Adipose tissue (tissue), 3 donors: ENCODE results near the gene FAM131C. TPM values are rescaled to one million over a fixed set of nuclear protein-coding genes. Genes with fewer than 3 reads are reported as not detected.
"Not testable (repeated sequence)": the region's sequence is repeated elsewhere in the genome, so short reads cannot be mapped to it uniquely, and the experiment has no call there.

Experiments used
- H3K27ac ChIP-seq: one replicate; pipeline ENCODE4 v1.5.1; 2013; ENCODE audit warnings: low read depth, low read length
- WGBS, 3 donors: extraction: QIAGEN DNeasy Blood & Tissue Kit; methylation state at CpG; one replicate each; pipeline ENCODE4 v1.1.7; 2013; 5-methylcytosine and 5-hydroxymethylcytosine counted together
- polyA plus RNA-seq, 3 donors: library from polyadenylated mRNA; stranded (reverse); fragments of 200-250 nt; gene quantifications; one replicate each; pipeline ENCODE4 v1.2.3, GENCODE V29; 2013
- donor health status: healthy with polysubstance abuse.
- donor health status: Bipolar disorder and iron deficiency.
- donor health status: healthy.

Gene FAM131C
- polyA plus RNA-seq, 3 donors: 0.04 to 1.6 TPM; not detected in 1

- no peak overlapping the region for H3K27ac ChIP-seq
Observed at GRCh38 chr1:16026723-16027484, 46.5 kb downstream of the FAM131C start.

GRCh38 chr1:16026302-16026701 is 47.1 kb downstream of the FAM131C start:
- 42 to 50% (median 43%) methylated on average over 8 to 9 of the region's 10 CpGs for WGBS, 3 donors
- not testable (repeated sequence) for H3K27ac ChIP-seq

More at GRCh38 chr1:16026723-16027484, 46.5 kb downstream of the FAM131C start:
- WGBS, 3 donors: 7 to 13% (median 11%) methylated on average over 27 to 33 of the region's 33 CpGs

GRCh38 chr1:16023050-16023653 is 50.3 kb downstream of the FAM131C start:
- H3K27ac ChIP-seq: no peak overlapping the region
- WGBS, 3 donors: 78 to 87% (median 85%) methylated on average over 6 to 7 of the region's 7 CpGs

GRCh38 chr1:16022393-16022792 is 51.1 kb downstream of the FAM131C start:
- H3K27ac ChIP-seq: no peak overlapping the region
- 83 to 84% (median 83%) methylated on average over 9 to 11 of the region's 11 CpGs for WGBS, 3 donors

- 30 to 68% (median 61%) methylated on average over 6 of the region's 6 CpGs for WGBS, 3 donors
- no peak within 1 kb of the TSS for H3K27ac ChIP-seq
Observed at GRCh38 chr1:16021681-16022080, 51.8 kb downstream of the FAM131C start, which contains the start of gene CLCNKA. TSS of gene CLCNKA (plus strand) at chr1:16022036. CDS start at chr1:16022620, 584 bp downstream.

GRCh38 chr1:16020878-16021277 is 52.6 kb downstream of the FAM131C start:
- H3K27ac ChIP-seq: not testable (repeated sequence)
- 82 to 87% (median 83%) methylated on average over 9 of the region's 9 CpGs for WGBS, 3 donors

- H3K27ac ChIP-seq: no peak overlapping the region
- 81 to 89% (median 84%) methylated on average over 6 of the region's 6 CpGs for WGBS, 3 donors
Observed at GRCh38 chr1:16020325-16020724, 53.1 kb downstream of the FAM131C start.

- H3K27ac ChIP-seq: no peak overlapping the region
- WGBS, 3 donors: 62 to 85% (median 82%) methylated on average over 5 to 9 of the region's 9 CpGs
Observed at GRCh38 chr1:16019644-16020277, 53.7 kb downstream of the FAM131C start.

- no peak overlapping the region for H3K27ac ChIP-seq
- 67 to 83% (median 70%) methylated on average over 23 of the region's 23 CpGs for WGBS, 3 donors
Observed at GRCh38 chr1:16018749-16019643, 54.5 kb downstream of the FAM131C start.

- WGBS, 3 donors: 47 to 68% (median 51%) methylated on average over 4 of the region's 4 CpGs
- no peak overlapping the region for H3K27ac ChIP-seq
Observed at GRCh38 chr1:16018308-16018707, 55.1 kb downstream of the FAM131C start.

- WGBS, 3 donors: 27 to 54% (median 41%) methylated on average over 36 to 37 of the region's 37 CpGs
- no peak within 1 kb of the TSS for H3K27ac ChIP-seq
Observed at GRCh38 chr1:16017461-16018303, 55.8 kb downstream of the FAM131C start, which contains the start of gene HSPB7. TSS of gene HSPB7 (minus strand) at chr1:16018043. CDS start at chr1:16017963, 80 bp downstream.

GRCh38 chr1:16017076-16017460 is 56.4 kb downstream of the FAM131C start:
- H3K27ac ChIP-seq: no peak overlapping the region
- WGBS, 3 donors: 85 to 94% (median 90%) methylated on average over 10 of the region's 10 CpGs

GRCh38 chr1:16015960-16016901 is 57.2 kb downstream of the FAM131C start:
- H3K27ac ChIP-seq: no peak overlapping the region
- WGBS, 3 donors: 77 to 84% (median 79%) methylated on average over 22 to 23 of the region's 23 CpGs

GRCh38 chr1:16015491-16015890 is 58.0 kb downstream of the FAM131C start:
- 92 to 96% (median 93%) methylated on average over 25 of the region's 25 CpGs for WGBS, 3 donors
- H3K27ac ChIP-seq: no peak overlapping the region

- no peak overlapping the region for H3K27ac ChIP-seq
- whole genome bisulfite sequencing, 3 donors: 60 to 67% (median 63%) methylated on average over 17 of the region's 17 CpGs
Observed at GRCh38 chr1:16014509-16015482, 58.7 kb downstream of the FAM131C start.
